ENCODE results near the gene GLB1L2.

Gene GLB1L2

GRCh38 chr11:134370526-134371435 is 39.0 kb downstream of the GLB1L2 start:
- no peak for DNase-seq (ENCODE audit: insufficient read length, low spot score)
- TF ChIP-seq POU2F2 (IDR thresholded peaks at IDR 0.05; ENCODE audit: low read depth, low read length) (no peak), POLR2AphosphoS5 (IDR thresholded peaks at IDR 0.05; ENCODE audit: low read depth, low read length) (no peak), SPI1 (IDR thresholded peaks at IDR 0.05; ENCODE audit: low read depth, low read length) (no peak), PAX5 (IDR thresholded peaks at IDR 0.05; ENCODE audit: insufficient read depth, low read length, severe bottlenecking) (no peak), TAF1 (IDR thresholded peaks at IDR 0.05; ENCODE audit: low read depth, low read length) (no peak), POLR2A (IDR thresholded peaks at IDR 0.05; ENCODE audit: low read depth, low read length) (no peak)
- no peak for FAIRE-seq

- TF ChIP-seq POLR2AphosphoS5 (IDR thresholded peaks at IDR 0.05; ENCODE audit: low read depth, low read length) (no peak), SPI1 (IDR thresholded peaks at IDR 0.05; ENCODE audit: low read depth, low read length) (no peak), POU2F2 (IDR thresholded peaks at IDR 0.05; ENCODE audit: low read depth, low read length) (no peak), PAX5 (IDR thresholded peaks at IDR 0.05; ENCODE audit: insufficient read depth, low read length, severe bottlenecking) (no peak), TAF1 (IDR thresholded peaks at IDR 0.05; ENCODE audit: low read depth, low read length) (no peak), POLR2A (IDR thresholded peaks at IDR 0.05; ENCODE audit: low read depth, low read length) (no peak)
- FAIRE-seq (no peak), DNase-seq (ENCODE audit: insufficient read length, low spot score) (no peak)
Observed at GRCh38 chr11:134371436-134372185, 39.8 kb downstream of the GLB1L2 start.

GRCh38 chr11:134372536-134372935 is 40.7 kb downstream of the GLB1L2 start:
- TF ChIP-seq POLR2AphosphoS5 (IDR thresholded peaks at IDR 0.05; ENCODE audit: low read depth, low read length) = no peak
- no peak for TF ChIP-seq TAF1 (IDR thresholded peaks at IDR 0.05; ENCODE audit: low read depth, low read length)
- no peak for TF ChIP-seq SPI1 (IDR thresholded peaks at IDR 0.05; ENCODE audit: low read depth, low read length)
- no peak for TF ChIP-seq POLR2A (IDR thresholded peaks at IDR 0.05; ENCODE audit: low read depth, low read length)
- no peak for TF ChIP-seq PAX5 (IDR thresholded peaks at IDR 0.05; ENCODE audit: insufficient read depth, low read length, severe bottlenecking)
- no peak for TF ChIP-seq POU2F2 (IDR thresholded peaks at IDR 0.05; ENCODE audit: low read depth, low read length)
- FAIRE-seq (no peak), DNase-seq (ENCODE audit: insufficient read length, low spot score) (no peak)

GRCh38 chr11:134372961-134373360 is 41.2 kb downstream of the GLB1L2 start:
- no peak for FAIRE-seq
- DNase-seq (ENCODE audit: insufficient read length, low spot score) = no peak
- TF ChIP-seq TAF1 (IDR thresholded peaks at IDR 0.05; ENCODE audit: low read depth, low read length) (no peak), POLR2A (IDR thresholded peaks at IDR 0.05; ENCODE audit: low read depth, low read length) (no peak), SPI1 (IDR thresholded peaks at IDR 0.05; ENCODE audit: low read depth, low read length) (no peak), POLR2AphosphoS5 (IDR thresholded peaks at IDR 0.05; ENCODE audit: low read depth, low read length) (no peak), POU2F2 (IDR thresholded peaks at IDR 0.05; ENCODE audit: low read depth, low read length) (no peak), PAX5 (IDR thresholded peaks at IDR 0.05; ENCODE audit: insufficient read depth, low read length, severe bottlenecking) (no peak)

- TF ChIP-seq POLR2AphosphoS5 (IDR thresholded peaks at IDR 0.05; ENCODE audit: low read depth, low read length) (no peak), POLR2A (IDR thresholded peaks at IDR 0.05; ENCODE audit: low read depth, low read length) (no peak), PAX5 (IDR thresholded peaks at IDR 0.05; ENCODE audit: insufficient read depth, low read length, severe bottlenecking) (no peak), SPI1 (IDR thresholded peaks at IDR 0.05; ENCODE audit: low read depth, low read length) (no peak), POU2F2 (IDR thresholded peaks at IDR 0.05; ENCODE audit: low read depth, low read length) (no peak), TAF1 (IDR thresholded peaks at IDR 0.05; ENCODE audit: low read depth, low read length) (no peak)
- DNase-seq (ENCODE audit: insufficient read length, low spot score) (no peak), FAIRE-seq (no peak)
Observed at GRCh38 chr11:134373591-134374052, 41.8 kb downstream of the GLB1L2 start.

- no peak for TF ChIP-seq POU2F2 (IDR thresholded peaks at IDR 0.05; ENCODE audit: low read depth, low read length)
- TF ChIP-seq SPI1 (IDR thresholded peaks at IDR 0.05; ENCODE audit: low read depth, low read length) = no peak
- TF ChIP-seq TAF1 (IDR thresholded peaks at IDR 0.05; ENCODE audit: low read depth, low read length) = no peak
- TF ChIP-seq POLR2A (IDR thresholded peaks at IDR 0.05; ENCODE audit: low read depth, low read length) = no peak
- TF ChIP-seq POLR2AphosphoS5 (IDR thresholded peaks at IDR 0.05; ENCODE audit: low read depth, low read length) = no peak
- no peak for TF ChIP-seq PAX5 (IDR thresholded peaks at IDR 0.05; ENCODE audit: insufficient read depth, low read length, severe bottlenecking)
- FAIRE-seq (no peak), DNase-seq (ENCODE audit: insufficient read length, low spot score) (no peak)
Observed at GRCh38 chr11:134374171-134374570, 42.4 kb downstream of the GLB1L2 start.

- DNase-seq (ENCODE audit: insufficient read length, low spot score) = no peak
- TF ChIP-seq POLR2AphosphoS5 (IDR thresholded peaks at IDR 0.05; ENCODE audit: low read depth, low read length) = no peak
- TF ChIP-seq POLR2A (IDR thresholded peaks at IDR 0.05; ENCODE audit: low read depth, low read length) = no peak
- no peak for TF ChIP-seq POU2F2 (IDR thresholded peaks at IDR 0.05; ENCODE audit: low read depth, low read length)
- TF ChIP-seq PAX5 (IDR thresholded peaks at IDR 0.05; ENCODE audit: insufficient read depth, low read length, severe bottlenecking) = no peak
- TF ChIP-seq TAF1 (IDR thresholded peaks at IDR 0.05; ENCODE audit: low read depth, low read length) = no peak
- no peak for TF ChIP-seq SPI1 (IDR thresholded peaks at IDR 0.05; ENCODE audit: low read depth, low read length)
- FAIRE-seq = no peak
Observed at GRCh38 chr11:134374891-134375550, 43.2 kb downstream of the GLB1L2 start.

- no peak for DNase-seq (ENCODE audit: insufficient read length, low spot score)
- no peak for TF ChIP-seq POLR2A (IDR thresholded peaks at IDR 0.05; ENCODE audit: low read depth, low read length)
- no peak for TF ChIP-seq PAX5 (IDR thresholded peaks at IDR 0.05; ENCODE audit: insufficient read depth, low read length, severe bottlenecking)
- no peak for TF ChIP-seq TAF1 (IDR thresholded peaks at IDR 0.05; ENCODE audit: low read depth, low read length)
- TF ChIP-seq POLR2AphosphoS5 (IDR thresholded peaks at IDR 0.05; ENCODE audit: low read depth, low read length) = no peak
- no peak for TF ChIP-seq SPI1 (IDR thresholded peaks at IDR 0.05; ENCODE audit: low read depth, low read length)
- no peak for TF ChIP-seq POU2F2 (IDR thresholded peaks at IDR 0.05; ENCODE audit: low read depth, low read length)
- no peak for FAIRE-seq
Observed at GRCh38 chr11:134376150-134376921, 44.5 kb downstream of the GLB1L2 start.
